KMS-11 (cell line): ENCODE results near the gene DBT.

Experiments
- H2AFZ ChIP-seq: fragments of 200-600 bp; sonication (generic); 2 replicates; pipeline ENCODE4 v1.6.1; 2016; ENCODE audit warnings: antibody characterized with exemption, mixed run types, low read depth
- H3K27ac ChIP-seq: fragments of 200-600 bp; sonication (generic); 2 replicates; pipeline ENCODE4 v1.6.1; 2016; ENCODE audit warnings: mild to moderate bottlenecking, mixed run types
- H3K27me3 ChIP-seq: fragments of 200-600 bp; sonication (generic); 2 replicates; pipeline ENCODE4 v1.6.1; 2017; ENCODE audit warnings: mild to moderate bottlenecking, low read depth, mixed run types, moderate library complexity; ENCODE audit not compliant: insufficient read depth
- H3K36me3 ChIP-seq: fragments of 200-600 bp; sonication (generic); 2 replicates; pipeline ENCODE4 v1.6.1; 2017; ENCODE audit warnings: mild to moderate bottlenecking, mixed run types; ENCODE audit not compliant: insufficient read depth
- H3K4me1 ChIP-seq: fragments of 200-600 bp; sonication (generic); 2 replicates; pipeline ENCODE4 v1.6.1; 2016; ENCODE audit warnings: mild to moderate bottlenecking, low read depth, mixed run types; ENCODE audit not compliant: poor library complexity, severe bottlenecking
- H3K4me2 ChIP-seq: fragments of 200-600 bp; sonication (generic); 2 replicates; pipeline ENCODE4 v1.7.0; 2016; ENCODE audit warnings: mild to moderate bottlenecking, mixed run types
- H3K4me3 ChIP-seq: fragments of 200-600 bp; sonication (generic); IDR thresholded peaks from 2 replicates; pipeline ENCODE4 v1.6.1; 2017; ENCODE audit warnings: low read depth, low read length, mixed read lengths; ENCODE audit not compliant: insufficient read depth
- H3K79me2 ChIP-seq: fragments of 200-600 bp; sonication (generic); 2 replicates; pipeline ENCODE4 v1.6.1; 2016; ENCODE audit warnings: low read depth, mixed run types; ENCODE audit not compliant: insufficient read depth
- H3K9ac ChIP-seq: fragments of 200-600 bp; sonication (generic); 2 replicates; pipeline ENCODE4 v1.6.1; 2016; ENCODE audit warnings: mild to moderate bottlenecking, mixed run types
- H4K20me1 ChIP-seq: fragments of 200-600 bp; sonication (generic); 2 replicates; pipeline ENCODE4 v1.6.1; 2016; ENCODE audit warnings: mild to moderate bottlenecking, mixed run types; ENCODE audit not compliant: insufficient read depth
- CTCF ChIP-seq: fragments of 200-600 bp; sonication (generic); conservative IDR thresholded peaks from 2 replicates; pipeline ENCODE4 v1.6.1; 2017; ENCODE audit warnings: low read depth, mild to moderate bottlenecking, antibody characterized with exemption, low read length, moderate library complexity, mixed read lengths

The DBT gene

GRCh38 chr1:100253552-100253951 is 3.9 kb upstream of the DBT start:
- H4K20me1 ChIP-seq = no peaks in the 10 kb centered on the region
- no peaks in the 10 kb centered on the region for H3K36me3 ChIP-seq
- peaks cover 7% of the 10 kb centered on the region for H3K4me1 ChIP-seq
- no peak for TF ChIP-seq CTCF
- H3K79me2 ChIP-seq = no peaks in the 10 kb centered on the region
- H3K9ac ChIP-seq = no peak overlapping the region
- no peak overlapping the region for H2AFZ ChIP-seq
- no peaks in the 10 kb centered on the region for H3K27me3 ChIP-seq
- H3K4me2 ChIP-seq = no peak overlapping the region
- H3K27ac ChIP-seq = no peak overlapping the region
- H3K4me3 ChIP-seq = no peak overlapping the region

- Histone ChIP-seq H3K36me3 (no peaks in the 10 kb centered on the region), H3K4me3 (no peak overlapping the region)
These were observed 3.3 kb upstream of the DBT start for GRCh38 chr1:100252901-100253300.

GRCh38 chr1:100250807-100251206 is 1.2 kb upstream of the DBT start:
- Histone ChIP-seq H3K4me2 (peak overlapping the region; percentile 80; the same call in 1 of the 2 replicates), H3K4me3 (no peak overlapping the region), H3K79me2 (no peaks in the 10 kb centered on the region), H3K27me3 (no peaks in the 10 kb centered on the region), H3K9ac (no peak overlapping the region), H4K20me1 (no peaks in the 10 kb centered on the region), H3K36me3 (no peaks in the 10 kb centered on the region), H3K4me1 (peaks cover 7% of the 10 kb centered on the region), H2AFZ (peak overlapping the region; percentile 72; the same call in 1 of the 2 replicates), H3K27ac (no peak overlapping the region)
- TF ChIP-seq CTCF = no peak

More at GRCh38 chr1:100252901-100253300, 3.3 kb upstream of the DBT start:
- Histone ChIP-seq H4K20me1 (no peaks in the 10 kb centered on the region), H2AFZ (no peak overlapping the region), H3K27ac (no peak overlapping the region), H3K4me2 (no peak overlapping the region), H3K9ac (no peak overlapping the region), H3K79me2 (no peaks in the 10 kb centered on the region), H3K27me3 (no peaks in the 10 kb centered on the region), H3K4me1 (peaks cover 7% of the 10 kb centered on the region)
- TF ChIP-seq CTCF = no peak

- H3K9ac ChIP-seq = peak overlapping the region; percentile 73; the same call in 1 of the 2 replicates
These were observed 630 bp upstream of the DBT start for GRCh38 chr1:100250264-100250663.

More at GRCh38 chr1:100250264-100250663, 630 bp upstream of the DBT start:
- no peaks in the 10 kb centered on the region for H3K79me2 ChIP-seq
- no peak overlapping the region for H3K4me3 ChIP-seq
- H3K4me2 ChIP-seq = peak overlapping the region; percentile 80
- H4K20me1 ChIP-seq = no peaks in the 10 kb centered on the region
- no peaks in the 10 kb centered on the region for H3K36me3 ChIP-seq
- H2AFZ ChIP-seq = peak overlapping the region; percentile 72
- H3K27ac ChIP-seq = no peak overlapping the region
- peaks cover 7% of the 10 kb centered on the region for H3K4me1 ChIP-seq
- no peak for TF ChIP-seq CTCF
- no peaks in the 10 kb centered on the region for H3K27me3 ChIP-seq
